Panc1 (cell line): ENCODE results near the gene NSRP1.

ENCODE experiments used
- CTCF ChIP-seq: fragments of 450-650 bp; IDR thresholded peaks from 2 replicates; pipeline ENCODE4 v1.5.1; 2017; ENCODE audit warnings: mild to moderate bottlenecking
- REST ChIP-seq, 2 experiments: IDR thresholded peaks; 2 replicates each; pipeline ENCODE4 v1.6.1; 2011 to 2012; ENCODE audit warnings: low read depth in 2 of 2, control low read depth in 1 of 2, low read length in 1 of 2, mild to moderate bottlenecking in 1 of 2, moderate library complexity in 1 of 2; ENCODE audit not compliant: insufficient read depth in 1 of 2
- TCF7L2 ChIP-seq: IDR thresholded peaks from 2 replicates; pipeline ENCODE4 v1.6.1; 2011; ENCODE audit warnings: mild to moderate bottlenecking, low read depth, low read length, inconsistent platforms

DNA sequence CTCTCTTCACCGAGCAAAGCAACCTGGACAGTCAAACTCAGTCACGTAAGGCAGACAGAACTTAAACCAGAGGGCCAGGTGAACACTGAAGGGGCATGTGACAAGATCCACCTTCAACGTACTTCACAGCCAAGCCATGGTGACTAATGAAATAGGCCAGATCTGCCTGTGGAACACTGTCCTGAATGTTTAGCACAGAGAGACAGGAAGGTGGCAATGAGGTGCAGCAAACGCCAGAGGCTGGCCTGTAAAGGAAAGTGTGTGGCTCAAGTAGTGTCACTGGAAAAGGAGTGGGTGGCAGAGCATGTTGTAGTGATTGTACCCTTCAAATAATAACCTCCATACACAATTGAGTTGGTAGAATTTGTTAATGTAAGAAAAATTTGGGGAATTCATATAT, 80.8 kb downstream of the NSRP1 start:
- TF ChIP-seq CTCF (no peak), REST (IDR thresholded peaks at IDR 0.05; ENCODE audit: insufficient read depth in 1 of 2, low read depth in 2 of 2, low read length in 1 of 2) (no peak), TCF7L2 (no peak)
